K562 (cell line): ENCODE data around the gene MCM7. TPM values are rescaled to one million over a fixed set of nuclear protein-coding genes. Genes with fewer than 3 reads are reported as not detected.

Experiments used
- AFF1 ChIP-seq, 2 experiments: fragments of 450-650 bp; IDR thresholded peaks; 2 replicates each; pipeline ENCODE4 v1.6.1; 2018; ENCODE audit warnings: mild to moderate bottlenecking in 2 of 2, low read depth in 1 of 2; ENCODE audit not compliant: partially characterized antibody in 2 of 2
- BDP1 ChIP-seq: IDR thresholded peaks from 3 replicates; pipeline ENCODE4 v1.6.1; 2011; ENCODE audit not compliant: insufficient read length, insufficient read depth
- HMG20A ChIP-seq: fragments of 450-650 bp; formaldehyde crosslinking; conservative IDR thresholded peaks from 2 replicates; pipeline ENCODE4 v1.4.0; 2020; ENCODE audit warnings: mild to moderate bottlenecking, mixed read lengths
- HMGN3 ChIP-seq: IDR thresholded peaks from 2 replicates; pipeline ENCODE4 v1.6.1; 2011; ENCODE audit warnings: borderline replicate concordance, low read depth, mild to moderate bottlenecking, mixed read lengths, low read length; ENCODE audit not compliant: insufficient read length; ENCODE audit errors: extremely low read depth
- KDM5B ChIP-seq: fragments of 200-600 bp; sonication (generic); IDR thresholded peaks from 2 replicates; pipeline ENCODE4 v1.6.1; 2012; ENCODE audit warnings: low read depth, mild to moderate bottlenecking, moderate library complexity, low read length, control low read depth, inconsistent platforms; ENCODE audit not compliant: insufficient replicate concordance
- KLF16 ChIP-seq: IDR thresholded peaks from 2 replicates; pipeline ENCODE4 v1.6.1; 2016; ENCODE audit warnings: antibody characterized with exemption
- MTA2 ChIP-seq: fragments of 450-650 bp; IDR thresholded peaks from 2 replicates; pipeline ENCODE4 v1.6.1; 2016; ENCODE audit warnings: low read depth
- MYC ChIP-seq, 2 experiments: fragments of 250-450 bp in 1 of 2; sonication (Bioruptor Pico) in 1 of 2; IDR thresholded peaks; 2 replicates each; pipeline versions ENCODE4 v1.5.1 to v1.6.1; 2012 to 2021; ENCODE audit warnings: low read depth in 2 of 2, borderline replicate concordance in 1 of 2, improper control_type of control experiment in 1 of 2, low read length in 1 of 2, mild to moderate bottlenecking in 1 of 2, moderate library complexity in 1 of 2
- MYNN ChIP-seq, 2 experiments: sonication (generic); formaldehyde crosslinking in 1 of 2; IDR thresholded peaks; 2 replicates each; pipeline versions ENCODE4 v1.5.0 to v1.6.1; 2016 to 2020; ENCODE audit warnings: antibody characterized with exemption in 1 of 2, missing genetic modification reagents in 1 of 2
- RAD21 ChIP-seq, 2 experiments: fragments of 250-450 bp in 1 of 2; fragments of 450-650 bp in 1 of 2; sonication (Bioruptor Pico) in 1 of 2; formaldehyde crosslinking in 1 of 2; IDR thresholded peaks in 1 of 2; conservative IDR thresholded peaks in 1 of 2; 2 replicates each; pipeline versions ENCODE4 v1.4.0 to v1.8.0; 2020 to 2022; ENCODE audit warnings: mild to moderate bottlenecking in 2 of 2, moderate library complexity in 1 of 2
- ZBTB17 ChIP-seq: fragments of 450-650 bp; formaldehyde crosslinking; IDR thresholded peaks from 2 replicates; pipeline ENCODE4 v1.4.0; 2020; ENCODE audit warnings: mild to moderate bottlenecking
- ZNF584 ChIP-seq: fragments of 200-800 bp; sonication (Bioruptor generic); IDR thresholded peaks from 2 replicates; pipeline ENCODE4 v1.6.1; 2016; ENCODE audit warnings: low read depth, mild to moderate bottlenecking, missing genetic modification characterization, missing compliant biosample characterization
- polyA plus RNA-seq, 8 experiments: library from polyadenylated mRNA; depleted of rRNA in 4 of 8; stranded (reverse) in 5 of 8; unstranded in 3 of 8; fragments of >200 nt; fragmentation: Nextera tagmentation in 2 of 8; fragmentation: Illumina TruSeq in 1 of 8; extraction: Ambion mirVana in 2 of 8; extraction: Trizol in 1 of 8; gene quantifications; 2 replicates each; pipeline versions ENCODE4 v1.2.1 to v1.2.3, GENCODE V29; 2011 to 2014; ENCODE audit warnings: inconsistent platforms in 1 of 8, missing spikeins in 1 of 8
- total RNA-seq, 7 experiments: library from RNA; depleted of rRNA in 6 of 7; stranded (reverse); fragments of >200 nt in 6 of 7; fragmentation: Illumina TruSeq in 2 of 7; extraction: Trizol in 2 of 7; gene quantifications; 2 replicates each; pipeline versions ENCODE4 v1.2.1 to v1.2.3, GENCODE V29; 2011 to 2021; ENCODE audit warnings: low replicate concordance in 1 of 7
- TF ChIP-seq, protein P1 (sequence below): fragments of 450-650 bp; formaldehyde crosslinking; IDR thresholded peaks from 2 replicates; pipeline ENCODE4 v1.4.0; 2022; ENCODE audit warnings: missing genetic modification characterization
- TF ChIP-seq, protein P2 (sequence below): fragments of 250-450 bp; sonication (Bioruptor Pico); IDR thresholded peaks from 2 replicates; pipeline ENCODE4 v1.5.1; 2021; ENCODE audit warnings: mild to moderate bottlenecking
- TF ChIP-seq, protein P3 (sequence below): IDR thresholded peaks from 2 replicates; pipeline ENCODE4 v1.6.1; 2011; ENCODE audit warnings: borderline replicate concordance, low read depth, mild to moderate bottlenecking, moderate library complexity, low read length; ENCODE audit not compliant: insufficient read depth, poor library complexity, severe bottlenecking

MCM7 gene
- total and polyA plus RNA-seq, 9 of the 15 experiments (the other 6 are each of a cell fraction or from before 2014, with no cell fraction given) = 329 to 856 (median 437) TPM

DNA sequence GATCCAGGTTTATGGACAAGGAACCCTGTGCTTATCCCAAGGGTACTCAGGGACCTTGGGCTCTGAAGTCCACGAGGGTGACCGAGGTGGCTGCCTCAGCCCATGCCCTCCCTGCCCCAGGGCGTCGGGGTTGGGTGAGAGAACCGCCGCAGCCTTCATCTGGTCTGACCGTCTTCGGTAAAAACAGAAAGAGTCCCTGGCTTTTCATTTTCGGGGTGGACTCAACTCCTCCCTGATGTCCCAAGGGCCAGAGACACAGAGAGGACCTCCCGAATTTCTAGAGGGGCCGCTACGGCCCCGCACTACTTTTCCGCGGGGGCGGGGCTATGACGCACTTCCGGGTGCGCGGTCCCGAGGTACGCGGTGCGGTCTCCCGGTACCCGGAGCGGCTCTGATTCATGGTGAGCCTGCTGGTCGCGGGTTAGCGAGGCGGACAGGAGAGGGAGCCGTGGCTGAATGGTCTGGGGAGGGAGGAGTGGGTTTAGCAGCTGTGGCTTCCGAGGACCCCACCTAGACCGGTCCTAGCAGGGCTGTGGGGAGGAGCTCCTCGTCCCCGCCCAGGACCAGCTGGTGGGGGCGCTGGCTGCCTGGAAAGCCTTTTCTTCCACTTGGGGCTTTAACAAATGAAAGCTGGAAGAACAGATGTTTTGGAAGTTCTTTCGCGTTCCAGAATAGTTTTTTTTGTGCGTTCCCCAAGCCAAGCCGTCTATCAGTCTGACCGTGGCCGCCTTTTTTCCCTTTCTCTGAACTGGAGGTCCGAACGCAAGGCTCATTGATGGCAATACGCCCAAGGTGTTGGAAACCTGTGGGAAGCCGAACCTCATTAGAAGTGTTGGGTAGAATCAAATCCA, 51.5 kb downstream of the MCM7 start, which contains the start of gene ZSCAN21 (continued):
- TF ChIP-seq AFF1 (IDR thresholded peaks at IDR 0.05; ENCODE audit: low read depth in 1 of 2, partially characterized antibody in 2 of 2) (peak in 1 of 2 experiments; percentile 66), MYNN (IDR thresholded peaks at IDR 0.05) (no peak), MYNN (CRISPR knock-in tag; IDR thresholded peaks at IDR 0.05) (no peak), RAD21 (CRISPR knock-in tag; conservative IDR thresholded peaks at IDR 0.05 in 1 of 2, IDR thresholded peaks at IDR 0.05 in 1 of 2) (peak in 1 of 2 experiments; percentile 29; a peak in 1 of 4 replicates), BDP1 (no peak), KLF16 (no peak), ZBTB17 (CRISPR knock-in tag) (peak; percentile 35; the same call in 1 of the 2 replicates), KDM5B (peak; percentile 86), MTA2 (no peak), HMGN3 (peak; percentile 91), MYC (IDR thresholded peaks at IDR 0.05; ENCODE audit: low read depth, low read length) (peak; percentile 82), MYC (CRISPR knock-in tag; IDR thresholded peaks at IDR 0.05; ENCODE audit: borderline replicate concordance, low read depth) (no peak), HMG20A (CRISPR knock-in tag) (no peak), ZNF584 (CRISPR knock-in tag) (no peak)
- TF ChIP-seq, protein P1, sequence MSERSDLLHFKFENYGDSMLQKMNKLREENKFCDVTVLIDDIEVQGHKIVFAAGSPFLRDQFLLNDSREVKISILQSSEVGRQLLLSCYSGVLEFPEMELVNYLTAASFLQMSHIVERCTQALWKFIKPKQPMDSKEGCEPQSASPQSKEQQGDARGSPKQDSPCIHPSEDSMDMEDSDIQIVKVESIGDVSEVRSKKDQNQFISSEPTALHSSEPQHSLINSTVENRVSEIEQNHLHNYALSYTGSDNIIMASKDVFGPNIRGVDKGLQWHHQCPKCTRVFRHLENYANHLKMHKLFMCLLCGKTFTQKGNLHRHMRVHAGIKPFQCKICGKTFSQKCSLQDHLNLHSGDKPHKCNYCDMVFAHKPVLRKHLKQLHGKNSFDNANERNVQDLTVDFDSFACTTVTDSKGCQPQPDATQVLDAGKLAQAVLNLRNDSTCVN (CRISPR knock-in tag) = no peak
- TF ChIP-seq, protein P2, sequence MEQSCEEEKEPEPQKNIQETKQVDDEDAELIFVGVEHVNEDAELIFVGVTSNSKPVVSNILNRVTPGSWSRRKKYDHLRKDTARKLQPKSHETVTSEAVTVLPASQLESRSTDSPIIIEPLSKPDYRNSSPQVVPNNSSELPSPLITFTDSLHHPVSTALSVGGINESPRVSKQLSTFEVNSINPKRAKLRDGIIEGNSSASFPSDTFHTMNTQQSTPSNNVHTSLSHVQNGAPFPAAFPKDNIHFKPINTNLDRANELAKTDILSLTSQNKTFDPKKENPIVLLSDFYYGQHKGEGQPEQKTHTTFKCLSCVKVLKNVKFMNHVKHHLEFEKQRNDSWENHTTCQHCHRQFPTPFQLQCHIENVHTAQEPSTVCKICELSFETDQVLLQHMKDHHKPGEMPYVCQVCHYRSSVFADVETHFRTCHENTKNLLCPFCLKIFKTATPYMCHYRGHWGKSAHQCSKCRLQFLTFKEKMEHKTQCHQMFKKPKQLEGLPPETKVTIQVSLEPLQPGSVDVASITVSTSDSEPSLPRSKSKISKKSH = no peak
- TF ChIP-seq, protein P3, sequence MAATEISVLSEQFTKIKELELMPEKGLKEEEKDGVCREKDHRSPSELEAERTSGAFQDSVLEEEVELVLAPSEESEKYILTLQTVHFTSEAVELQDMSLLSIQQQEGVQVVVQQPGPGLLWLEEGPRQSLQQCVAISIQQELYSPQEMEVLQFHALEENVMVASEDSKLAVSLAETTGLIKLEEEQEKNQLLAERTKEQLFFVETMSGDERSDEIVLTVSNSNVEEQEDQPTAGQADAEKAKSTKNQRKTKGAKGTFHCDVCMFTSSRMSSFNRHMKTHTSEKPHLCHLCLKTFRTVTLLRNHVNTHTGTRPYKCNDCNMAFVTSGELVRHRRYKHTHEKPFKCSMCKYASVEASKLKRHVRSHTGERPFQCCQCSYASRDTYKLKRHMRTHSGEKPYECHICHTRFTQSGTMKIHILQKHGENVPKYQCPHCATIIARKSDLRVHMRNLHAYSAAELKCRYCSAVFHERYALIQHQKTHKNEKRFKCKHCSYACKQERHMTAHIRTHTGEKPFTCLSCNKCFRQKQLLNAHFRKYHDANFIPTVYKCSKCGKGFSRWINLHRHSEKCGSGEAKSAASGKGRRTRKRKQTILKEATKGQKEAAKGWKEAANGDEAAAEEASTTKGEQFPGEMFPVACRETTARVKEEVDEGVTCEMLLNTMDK = no peak
